Smooth muscle cell of the brain vasculature (primary cell): Measurements from ENCODE around the gene AXDND1.
"Not testable (repeated sequence)": the region's sequence is repeated elsewhere in the genome, so short reads cannot be mapped to it uniquely, and the experiment has no call there.

Experiments
- DNase-seq: peaks from one replicate; pipeline ENCODE4 v3.0.0-alpha.2; 2012; ENCODE audit warnings: low read depth, low spot score

The AXDND1 gene

GRCh38 chr1:179474713-179475112, 108.9 kb downstream of the AXDND1 start:
- DNase-seq = no peak

GRCh38 chr1:179476484-179476883, 110.7 kb downstream of the AXDND1 start:
- DNase-seq = no peak

GRCh38 chr1:179478370-179478769, 112.6 kb downstream of the AXDND1 start:
- no peak for DNase-seq

- DNase-seq = no peak
These were observed 124.8 kb downstream of the AXDND1 start for GRCh38 chr1:179490611-179491010.

- no peak for DNase-seq
These were observed 127.6 kb downstream of the AXDND1 start for GRCh38 chr1:179493323-179493722.

- no peak for DNase-seq
These were observed 140.4 kb downstream of the AXDND1 start for GRCh38 chr1:179506199-179506598.

- DNase-seq = no peak
These were observed 143.6 kb downstream of the AXDND1 start for GRCh38 chr1:179509384-179509783.

- no peak for DNase-seq
These were observed 144.3 kb downstream of the AXDND1 start for GRCh38 chr1:179510038-179510437.

- DNase-seq = no peak
These were observed 151.4 kb downstream of the AXDND1 start for GRCh38 chr1:179516976-179517705.

- DNase-seq = not testable (repeated sequence)
These were observed 152.8 kb downstream of the AXDND1 start for GRCh38 chr1:179518544-179518943.

GRCh38 chr1:179529482-179530195, 163.9 kb downstream of the AXDND1 start:
- DNase-seq = no peak

- DNase-seq = no peak
These were observed 164.6 kb downstream of the AXDND1 start for GRCh38 chr1:179530352-179530751.

- no peak for DNase-seq
These were observed 176.0 kb downstream of the AXDND1 start for GRCh38 chr1:179541774-179542173.

GRCh38 chr1:179545321-179545720, 179.6 kb downstream of the AXDND1 start:
- no peak for DNase-seq

- no peak for DNase-seq
These were observed 181.3 kb downstream of the AXDND1 start for GRCh38 chr1:179547021-179547535.

- no peak for DNase-seq
These were observed 183.0 kb downstream of the AXDND1 start for GRCh38 chr1:179548666-179549367.

GRCh38 chr1:179549368-179549700, 183.6 kb downstream of the AXDND1 start:
- DNase-seq = no peak

GRCh38 chr1:179550746-179551682, 185.2 kb downstream of the AXDND1 start:
- no peak for DNase-seq

GRCh38 chr1:179554427-179554826, 188.7 kb downstream of the AXDND1 start:
- no peak for DNase-seq

GRCh38 chr1:179558078-179558477, 192.3 kb downstream of the AXDND1 start:
- no peak for DNase-seq
